Gastroesophageal sphincter (tissue), 3 donors: ENCODE results near the gene MRPL9.

Experiments used
- EP300 ChIP-seq: sonication (generic); formaldehyde crosslinking; IDR thresholded peaks from one replicate; pipeline ENCODE4 v1.6.1; 2017; ENCODE audit warnings: antibody characterized with exemption, mild to moderate bottlenecking
- POLR2A ChIP-seq, 2 donors: fragments of 450-650 bp; IDR thresholded peaks; one replicate each; pipeline ENCODE4 v1.6.1; 2017; ENCODE audit warnings: antibody characterized with exemption in 2 of 2, mild to moderate bottlenecking in 2 of 2, moderate library complexity in 1 of 2
- POLR2AphosphoS5 ChIP-seq: sonication (generic); formaldehyde crosslinking; IDR thresholded peaks from one replicate; pipeline ENCODE4 v1.6.1; 2017; ENCODE audit warnings: antibody characterized with exemption
- TF ChIP-seq, protein P1 (sequence below), 4 experiments: fragments of 200-600 bp in 2 of 4; fragments of 450-650 bp in 2 of 4; sonication (generic) in 1 of 4; IDR thresholded peaks; one replicate each; pipeline ENCODE4 v1.5.1; 2017 to 2019; ENCODE audit warnings: antibody characterized with exemption in 4 of 4, mild to moderate bottlenecking in 2 of 4, moderate library complexity in 2 of 4

DNA sequence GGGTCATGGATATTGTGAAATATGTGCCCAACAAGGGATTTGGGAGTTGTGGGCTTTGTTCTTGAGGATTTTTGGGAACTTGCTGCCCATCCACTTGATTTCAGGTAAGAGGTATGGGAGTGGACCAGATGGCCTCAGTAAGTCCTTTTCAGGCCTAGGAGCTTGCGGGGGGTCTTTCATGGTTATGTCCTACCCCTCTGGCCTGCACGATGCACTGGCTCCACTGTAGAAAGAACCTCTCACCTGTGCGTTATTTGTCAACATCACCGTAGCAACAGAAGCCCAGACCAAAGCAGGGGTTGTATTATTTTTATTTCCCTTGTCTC, 33.4 kb downstream of the MRPL9 start:
- TF ChIP-seq, protein P1, sequence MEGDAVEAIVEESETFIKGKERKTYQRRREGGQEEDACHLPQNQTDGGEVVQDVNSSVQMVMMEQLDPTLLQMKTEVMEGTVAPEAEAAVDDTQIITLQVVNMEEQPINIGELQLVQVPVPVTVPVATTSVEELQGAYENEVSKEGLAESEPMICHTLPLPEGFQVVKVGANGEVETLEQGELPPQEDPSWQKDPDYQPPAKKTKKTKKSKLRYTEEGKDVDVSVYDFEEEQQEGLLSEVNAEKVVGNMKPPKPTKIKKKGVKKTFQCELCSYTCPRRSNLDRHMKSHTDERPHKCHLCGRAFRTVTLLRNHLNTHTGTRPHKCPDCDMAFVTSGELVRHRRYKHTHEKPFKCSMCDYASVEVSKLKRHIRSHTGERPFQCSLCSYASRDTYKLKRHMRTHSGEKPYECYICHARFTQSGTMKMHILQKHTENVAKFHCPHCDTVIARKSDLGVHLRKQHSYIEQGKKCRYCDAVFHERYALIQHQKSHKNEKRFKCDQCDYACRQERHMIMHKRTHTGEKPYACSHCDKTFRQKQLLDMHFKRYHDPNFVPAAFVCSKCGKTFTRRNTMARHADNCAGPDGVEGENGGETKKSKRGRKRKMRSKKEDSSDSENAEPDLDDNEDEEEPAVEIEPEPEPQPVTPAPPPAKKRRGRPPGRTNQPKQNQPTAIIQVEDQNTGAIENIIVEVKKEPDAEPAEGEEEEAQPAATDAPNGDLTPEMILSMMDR (IDR thresholded peaks at IDR 0.05) = no peak
- TF ChIP-seq POLR2AphosphoS5 (no peak), POLR2A (IDR thresholded peaks at IDR 0.05) (no peak), EP300 (no peak)
